HepG2 (cell line): ENCODE measurements around the gene RAB27B. TPM values are rescaled to one million over a fixed set of nuclear protein-coding genes. Genes with fewer than 3 reads are reported as not detected.

Experiments used
- ATAC-seq: fragments of 200-7000 bp; cut with Tn5 transposase; 3 replicates; pipeline ENCODE4 v1.9.1; 2020; ENCODE audit warnings: mild to moderate bottlenecking, moderate library complexity
- BruUV-seq: library from RNA; stranded (reverse); fragments of 400-500 nt; replicated peaks from 2 replicates; lab custom pipeline; 2021; lab: Mats Ljungman, UMichigan
- CTCF ChIA-PET: fragments of 300-600 bp; formaldehyde crosslinking; extraction: SDS; loops from one replicate; lab custom pipeline; 2021; ENCODE audit warnings: low total read pairs, inconsistent platforms, low intra/inter-chr PET ratio; lab: Yijun Ruan, JAX
- POLR2A ChIA-PET: fragments of 350-600 bp; sonication (Branson Sonifier 250); formaldehyde crosslinking; loops from one replicate; lab custom pipeline; 2020; ENCODE audit warnings: antibody characterized with exemption, inconsistent platforms; lab: Yijun Ruan, JAX
- DNase-seq: peaks from one replicate; pipeline ENCODE4 v3.0.0-alpha.2; 2015; ENCODE audit warnings: low spot score
- FAIRE-seq: peaks from 3 replicates; lab custom pipeline; 2011; peaks lifted over from hg19 to GRCh38; lab: Jason Lieb, UNC
- H2AFZ ChIP-seq: one replicate; pipeline ENCODE4 v1.6.1; 2011; ENCODE audit warnings: low read length, inconsistent platforms
- H3K27ac ChIP-seq: fragments of 300-600 bp; 3 replicates; pipeline ENCODE4 v1.8.0; 2011; ENCODE audit warnings: mixed run types, mild to moderate bottlenecking, mixed read lengths, low read length, inconsistent platforms; ENCODE audit not compliant: insufficient read depth; ENCODE audit errors: extremely low read length
- H3K27me3 ChIP-seq, 2 experiments: fragments of 200-600 bp in 1 of 2; 2 replicates in 1 of 2; 3 replicates in 1 of 2; pipeline versions ENCODE4 v1.6.0 to v1.8.0; 2011; ENCODE audit warnings: low read length in 2 of 2, mild to moderate bottlenecking in 2 of 2, moderate library complexity in 2 of 2, inconsistent platforms in 1 of 2; ENCODE audit not compliant: insufficient read depth in 2 of 2, control insufficient read depth in 1 of 2
- H3K36me3 ChIP-seq, 2 experiments: fragments of 200-600 bp in 1 of 2; replicated peaks in 1 of 2; 2 replicates in 1 of 2; 3 replicates in 1 of 2; pipeline versions ENCODE4 v1.5.1 to v1.8.0; 2011; ENCODE audit warnings: low read length in 2 of 2, inconsistent platforms in 1 of 2; ENCODE audit not compliant: insufficient read depth in 2 of 2, control insufficient read depth in 1 of 2
- H3K4me1 ChIP-seq: 2 replicates; pipeline ENCODE4 v1.5.1; 2012; ENCODE audit warnings: low read length, inconsistent platforms; ENCODE audit not compliant: insufficient read depth
- H3K4me2 ChIP-seq: 2 replicates; pipeline ENCODE4 v1.6.0; 2011; ENCODE audit warnings: low read depth, low read length, inconsistent platforms
- H3K4me3 ChIP-seq, 3 experiments: fragments of 200-600 bp in 1 of 3; sonication (generic), shearing (Covaris generic) in 1 of 3; replicated peaks in 1 of 3; 2 replicates each; pipeline ENCODE4 v1.5.1; 2011 to 2016; ENCODE audit warnings: low read length in 3 of 3, inconsistent platforms in 2 of 3, low read depth in 2 of 3, mild to moderate bottlenecking in 2 of 3, control low read depth in 1 of 3, mixed read lengths in 1 of 3; ENCODE audit not compliant: insufficient read depth in 1 of 3
- H3K79me2 ChIP-seq: one replicate; pipeline ENCODE4 v1.6.1; 2011; ENCODE audit warnings: low read length, inconsistent platforms; ENCODE audit not compliant: insufficient read depth
- H3K9ac ChIP-seq: 2 replicates; pipeline ENCODE4 v1.6.0; 2011; ENCODE audit warnings: mild to moderate bottlenecking, low read depth, low read length, inconsistent platforms; ENCODE audit not compliant: insufficient read depth
- H3K9me3 ChIP-seq: 2 replicates; pipeline ENCODE4 v1.5.1; 2012; ENCODE audit warnings: mild to moderate bottlenecking, low read length
- H4K20me1 ChIP-seq: 2 replicates; pipeline ENCODE4 v1.6.0; 2011; ENCODE audit warnings: inconsistent platforms, mild to moderate bottlenecking, low read length, moderate library complexity; ENCODE audit not compliant: insufficient read depth
- ERF ChIP-seq: IDR thresholded peaks from 2 replicates; pipeline ENCODE4 v1.6.1; 2018; ENCODE audit warnings: missing biosample characterization, missing genetic modification reagents
- NBN ChIP-seq: fragments of 450-650 bp; conservative IDR thresholded peaks from 2 replicates; pipeline ENCODE4 v1.6.1; 2017
- XRCC5 ChIP-seq: fragments of 200-400 bp; formaldehyde crosslinking; optimal IDR thresholded peaks from 2 replicates; pipeline ENCODE3; 2017; ENCODE audit warnings: mild to moderate bottlenecking, low read length
- ZFP90 ChIP-seq: sonication (generic); formaldehyde crosslinking; IDR thresholded peaks from 2 replicates; pipeline ENCODE4 v1.8.0; 2022; ENCODE audit warnings: missing genetic modification reagents, mild to moderate bottlenecking, inconsistent platforms, borderline replicate concordance
- ZNF280B ChIP-seq: sonication (generic); formaldehyde crosslinking; IDR thresholded peaks from 2 replicates; pipeline ENCODE4 v1.5.0; 2020; ENCODE audit warnings: missing genetic modification reagents, mild to moderate bottlenecking, borderline replicate concordance
- ZNF33B ChIP-seq: sonication (generic); formaldehyde crosslinking; IDR thresholded peaks from 2 replicates; pipeline ENCODE4 v1.5.1; 2020; ENCODE audit warnings: mild to moderate bottlenecking, missing genetic modification reagents
- ZNF550 ChIP-seq: sonication (generic); formaldehyde crosslinking; IDR thresholded peaks from 2 replicates; pipeline ENCODE4 v1.4.0; 2020; ENCODE audit warnings: mild to moderate bottlenecking, missing genetic modification reagents, borderline replicate concordance
- ZNF83 ChIP-seq: sonication (generic); formaldehyde crosslinking; IDR thresholded peaks from 2 replicates; pipeline ENCODE4 v1.4.0; 2020; ENCODE audit warnings: missing genetic modification reagents, mild to moderate bottlenecking, borderline replicate concordance
- WGBS: methylation state at CpG from one replicate; pipeline ENCODE4 v1.1.6; 2017; ENCODE audit warnings: low lambda C conversion rate; 5-methylcytosine and 5-hydroxymethylcytosine counted together
- in situ Hi-C: cut with HindIII; loops from 2 replicates; pipeline ENCODE4 v1.10.0; 2017; ENCODE audit warnings: low pct_unique_long_range_greater_than_20kb; ENCODE audit not compliant: extremely low pct_ligation_motif_present
- intact Hi-C: fragments of 100-400 bp; cut with micrococcal nuclease; formaldehyde crosslinking; loops from one replicate; pipeline ENCODE4 v1.10.0; 2022; ENCODE audit not compliant: unreplicated experiment
- polyA plus RNA-seq, 8 experiments: library from polyadenylated mRNA; depleted of rRNA in 3 of 8; stranded (reverse) in 7 of 8; unstranded in 1 of 8; fragments of >200 nt; fragmentation: Illumina TruSeq in 4 of 8; extraction: Trizol in 4 of 8; gene quantifications; 2 replicates each; pipeline versions ENCODE4 v1.2.1 to v1.2.3, GENCODE V29; 2011 to 2016; ENCODE audit warnings: low read depth in 4 of 8, missing spikeins in 1 of 8, mixed read lengths in 1 of 8; ENCODE audit not compliant: insufficient read depth in 1 of 8
- total RNA-seq, 5 experiments: library from RNA; depleted of rRNA; stranded (reverse); fragments of >200 nt; fragmentation: Illumina TruSeq; extraction: Trizol; gene quantifications; 2 replicates each; pipeline ENCODE4 v1.2.3, GENCODE V29; 2016; ENCODE audit warnings: low read depth in 1 of 5
- TF ChIP-seq, protein P1 (sequence below): sonication (generic); formaldehyde crosslinking; IDR thresholded peaks from 2 replicates; pipeline ENCODE4 v1.8.0; 2022; ENCODE audit warnings: mild to moderate bottlenecking, missing genetic modification reagents, borderline replicate concordance
- TF ChIP-seq, protein P2 (sequence below): IDR thresholded peaks from 2 replicates; pipeline ENCODE4 v1.4.0; 2020; ENCODE audit warnings: mild to moderate bottlenecking, missing genetic modification reagents
- TF ChIP-seq, protein P3 (sequence below): sonication (generic); formaldehyde crosslinking; IDR thresholded peaks from 2 replicates; pipeline ENCODE4 v1.5.0; 2020; ENCODE audit warnings: mild to moderate bottlenecking, missing genetic modification reagents, borderline replicate concordance
- TF ChIP-seq, protein P4 (sequence below): conservative IDR thresholded peaks from 2 replicates; pipeline ENCODE4 v1.6.1; 2018; ENCODE audit warnings: missing genetic modification reagents

The RAB27B gene
- total and polyA plus RNA-seq, 2 of the 13 experiments (the other 11 are each of a cell fraction or from before 2014, with no cell fraction given), result not detected

DNA sequence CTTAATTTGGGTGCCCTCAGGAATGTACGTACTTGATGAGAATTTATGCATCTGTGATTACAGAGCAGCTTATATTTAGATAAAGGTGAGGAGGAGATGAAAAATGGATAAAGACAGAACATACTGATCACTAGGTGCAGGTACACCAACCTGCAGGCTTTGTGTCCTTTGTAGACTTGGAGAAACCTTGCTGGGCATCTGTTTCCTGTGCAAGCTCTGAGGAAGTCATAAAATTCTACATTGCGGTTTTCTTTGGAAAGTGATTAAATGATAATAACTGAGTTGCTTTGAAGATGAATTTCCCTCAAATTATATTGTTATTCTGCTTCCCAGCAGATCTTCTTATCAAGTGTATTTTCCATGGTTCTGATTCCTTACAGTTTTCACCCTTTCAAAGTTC lies 7.7 kb downstream of the RAB27B start:
- ATAC-seq (no peak), DNase-seq (no peak), FAIRE-seq (no peak)
- no peak overlapping the region for H3K27ac ChIP-seq
- no peak overlapping the region for H2AFZ ChIP-seq
- intact Hi-C loops (no loop called here), in situ Hi-C loops (no loop called here)
- no peak overlapping the region for H3K4me2 ChIP-seq
- H3K9ac ChIP-seq, result no peak overlapping the region
- no peaks in the 10 kb centered on the region for H3K79me2 ChIP-seq
- no peak overlapping the region for H3K4me3 ChIP-seq
- H3K9me3 ChIP-seq, result peaks cover 7% of the 10 kb centered on the region
- H3K27me3 ChIP-seq, result no peaks in the 10 kb centered on the region
- ChIA-PET POLR2A (no interaction called here), CTCF (no interaction called here)
- no peaks in the 10 kb centered on the region for H4K20me1 ChIP-seq
- no TSS peak for BruUV-seq
- 46% methylated on average over 2 of the region's 2 CpGs for WGBS
- no peaks in the 10 kb centered on the region for H3K4me1 ChIP-seq
- H3K36me3 ChIP-seq, result no peaks in the 10 kb centered on the region
- no peak for TF ChIP-seq ZNF550
- TF ChIP-seq ZFP90 (CRISPR knock-in tag), result no peak
- TF ChIP-seq, protein P1, sequence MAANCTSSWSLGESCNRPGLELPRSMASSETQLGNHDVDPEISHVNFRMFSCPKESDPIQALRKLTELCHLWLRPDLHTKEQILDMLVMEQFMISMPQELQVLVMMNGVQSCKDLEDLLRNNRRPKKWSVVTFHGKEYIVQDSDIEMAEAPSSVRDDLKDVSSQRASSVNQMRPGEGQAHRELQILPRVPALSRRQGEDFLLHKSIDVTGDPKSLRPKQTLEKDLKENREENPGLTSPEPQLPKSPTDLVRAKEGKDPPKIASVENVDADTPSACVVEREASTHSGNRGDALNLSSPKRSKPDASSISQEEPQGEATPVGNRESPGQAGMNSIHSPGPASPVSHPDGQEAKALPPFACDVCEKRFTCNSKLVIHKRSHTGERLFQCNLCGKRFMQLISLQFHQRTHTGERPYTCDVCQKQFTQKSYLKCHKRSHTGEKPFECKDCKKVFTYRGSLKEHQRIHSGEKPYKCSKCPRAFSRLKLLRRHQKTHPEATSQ (CRISPR knock-in tag), result no peak
- TF ChIP-seq ZNF83 (CRISPR knock-in tag), result no peak
- TF ChIP-seq ERF (CRISPR knock-in tag), result no peak
- no peak for TF ChIP-seq NBN
- TF ChIP-seq, protein P2, sequence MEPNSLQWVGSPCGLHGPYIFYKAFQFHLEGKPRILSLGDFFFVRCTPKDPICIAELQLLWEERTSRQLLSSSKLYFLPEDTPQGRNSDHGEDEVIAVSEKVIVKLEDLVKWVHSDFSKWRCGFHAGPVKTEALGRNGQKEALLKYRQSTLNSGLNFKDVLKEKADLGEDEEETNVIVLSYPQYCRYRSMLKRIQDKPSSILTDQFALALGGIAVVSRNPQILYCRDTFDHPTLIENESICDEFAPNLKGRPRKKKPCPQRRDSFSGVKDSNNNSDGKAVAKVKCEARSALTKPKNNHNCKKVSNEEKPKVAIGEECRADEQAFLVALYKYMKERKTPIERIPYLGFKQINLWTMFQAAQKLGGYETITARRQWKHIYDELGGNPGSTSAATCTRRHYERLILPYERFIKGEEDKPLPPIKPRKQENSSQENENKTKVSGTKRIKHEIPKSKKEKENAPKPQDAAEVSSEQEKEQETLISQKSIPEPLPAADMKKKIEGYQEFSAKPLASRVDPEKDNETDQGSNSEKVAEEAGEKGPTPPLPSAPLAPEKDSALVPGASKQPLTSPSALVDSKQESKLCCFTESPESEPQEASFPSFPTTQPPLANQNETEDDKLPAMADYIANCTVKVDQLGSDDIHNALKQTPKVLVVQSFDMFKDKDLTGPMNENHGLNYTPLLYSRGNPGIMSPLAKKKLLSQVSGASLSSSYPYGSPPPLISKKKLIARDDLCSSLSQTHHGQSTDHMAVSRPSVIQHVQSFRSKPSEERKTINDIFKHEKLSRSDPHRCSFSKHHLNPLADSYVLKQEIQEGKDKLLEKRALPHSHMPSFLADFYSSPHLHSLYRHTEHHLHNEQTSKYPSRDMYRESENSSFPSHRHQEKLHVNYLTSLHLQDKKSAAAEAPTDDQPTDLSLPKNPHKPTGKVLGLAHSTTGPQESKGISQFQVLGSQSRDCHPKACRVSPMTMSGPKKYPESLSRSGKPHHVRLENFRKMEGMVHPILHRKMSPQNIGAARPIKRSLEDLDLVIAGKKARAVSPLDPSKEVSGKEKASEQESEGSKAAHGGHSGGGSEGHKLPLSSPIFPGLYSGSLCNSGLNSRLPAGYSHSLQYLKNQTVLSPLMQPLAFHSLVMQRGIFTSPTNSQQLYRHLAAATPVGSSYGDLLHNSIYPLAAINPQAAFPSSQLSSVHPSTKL (CRISPR knock-in tag), result no peak
- TF ChIP-seq ZNF33B (CRISPR knock-in tag), result no peak
- TF ChIP-seq ZNF280B (CRISPR knock-in tag), result no peak
- no peak for TF ChIP-seq XRCC5
- TF ChIP-seq, protein P3, sequence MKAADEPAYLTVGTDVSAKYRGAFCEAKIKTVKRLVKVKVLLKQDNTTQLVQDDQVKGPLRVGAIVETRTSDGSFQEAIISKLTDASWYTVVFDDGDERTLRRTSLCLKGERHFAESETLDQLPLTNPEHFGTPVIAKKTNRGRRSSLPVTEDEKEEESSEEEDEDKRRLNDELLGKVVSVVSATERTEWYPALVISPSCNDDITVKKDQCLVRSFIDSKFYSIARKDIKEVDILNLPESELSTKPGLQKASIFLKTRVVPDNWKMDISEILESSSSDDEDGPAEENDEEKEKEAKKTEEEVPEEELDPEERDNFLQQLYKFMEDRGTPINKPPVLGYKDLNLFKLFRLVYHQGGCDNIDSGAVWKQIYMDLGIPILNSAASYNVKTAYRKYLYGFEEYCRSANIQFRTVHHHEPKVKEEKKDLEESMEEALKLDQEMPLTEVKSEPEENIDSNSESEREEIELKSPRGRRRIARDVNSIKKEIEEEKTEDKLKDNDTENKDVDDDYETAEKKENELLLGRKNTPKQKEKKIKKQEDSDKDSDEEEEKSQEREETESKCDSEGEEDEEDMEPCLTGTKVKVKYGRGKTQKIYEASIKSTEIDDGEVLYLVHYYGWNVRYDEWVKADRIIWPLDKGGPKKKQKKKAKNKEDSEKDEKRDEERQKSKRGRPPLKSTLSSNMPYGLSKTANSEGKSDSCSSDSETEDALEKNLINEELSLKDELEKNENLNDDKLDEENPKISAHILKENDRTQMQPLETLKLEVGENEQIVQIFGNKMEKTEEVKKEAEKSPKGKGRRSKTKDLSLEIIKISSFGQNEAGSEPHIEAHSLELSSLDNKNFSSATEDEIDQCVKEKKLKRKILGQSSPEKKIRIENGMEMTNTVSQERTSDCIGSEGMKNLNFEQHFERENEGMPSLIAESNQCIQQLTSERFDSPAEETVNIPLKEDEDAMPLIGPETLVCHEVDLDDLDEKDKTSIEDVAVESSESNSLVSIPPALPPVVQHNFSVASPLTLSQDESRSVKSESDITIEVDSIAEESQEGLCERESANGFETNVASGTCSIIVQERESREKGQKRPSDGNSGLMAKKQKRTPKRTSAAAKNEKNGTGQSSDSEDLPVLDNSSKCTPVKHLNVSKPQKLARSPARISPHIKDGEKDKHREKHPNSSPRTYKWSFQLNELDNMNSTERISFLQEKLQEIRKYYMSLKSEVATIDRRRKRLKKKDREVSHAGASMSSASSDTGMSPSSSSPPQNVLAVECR (CRISPR knock-in tag), result no peak
- TF ChIP-seq, protein P4, sequence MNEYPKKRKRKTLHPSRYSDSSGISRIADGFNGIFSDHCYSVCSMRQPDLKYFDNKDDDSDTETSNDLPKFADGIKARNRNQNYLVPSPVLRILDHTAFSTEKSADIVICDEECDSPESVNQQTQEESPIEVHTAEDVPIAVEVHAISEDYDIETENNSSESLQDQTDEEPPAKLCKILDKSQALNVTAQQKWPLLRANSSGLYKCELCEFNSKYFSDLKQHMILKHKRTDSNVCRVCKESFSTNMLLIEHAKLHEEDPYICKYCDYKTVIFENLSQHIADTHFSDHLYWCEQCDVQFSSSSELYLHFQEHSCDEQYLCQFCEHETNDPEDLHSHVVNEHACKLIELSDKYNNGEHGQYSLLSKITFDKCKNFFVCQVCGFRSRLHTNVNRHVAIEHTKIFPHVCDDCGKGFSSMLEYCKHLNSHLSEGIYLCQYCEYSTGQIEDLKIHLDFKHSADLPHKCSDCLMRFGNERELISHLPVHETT, result no peak
